Vein endothelial cell (primary cell): Measurements from ENCODE around the gene SLX4. TPM values are rescaled to one million over a fixed set of nuclear protein-coding genes. Genes with fewer than 3 reads are reported as not detected.

Experiments
- total RNA-seq: library from RNA; depleted of rRNA; stranded (reverse); fragments of >200 nt; gene quantifications from 2 replicates; pipeline ENCODE4 v1.2.3, GENCODE V29; 2012

The SLX4 gene
- 5.6 and 6.9 TPM in 2 replicates for total RNA-seq

GRCh38 chr16:3611146-3611975, at the start of gene SLX4:
SLX4 (minus strand) TSS chr16:3611606; CDS start chr16:3608964, 2,642 bp downstream.

GRCh38 chr16:3654249-3654991, 43.0 kb upstream of the SLX4 start, which contains the start of gene DNASE1:
DNASE1 (plus strand) TSS chr16:3654691; CDS start chr16:3655374, 683 bp downstream.

GRCh38 chr16:3577302-3577752, 34.1 kb downstream of the SLX4 start, which contains the start of gene NLRC3:
NLRC3 (minus strand) TSS chr16:3577403; CDS start chr16:3565036, 12,367 bp downstream.

Other genes with a start within 250 kb of the SLX4 start
- 11.4 and 13.7 TPM in 2 replicates for gene ZSCAN32, start 210.6 kb downstream of the SLX4 start, total RNA-seq
- 9.6 and 10.8 TPM in 2 replicates for gene ZNF174, start 210.4 kb downstream of the SLX4 start, total RNA-seq
- gene ZNF597, start 168.1 kb downstream of the SLX4 start, total RNA-seq: 2.5 and 2.9 TPM in 2 replicates
- gene NAA60, start 167.9 kb downstream of the SLX4 start, total RNA-seq: 19.3 and 21.2 TPM in 2 replicates
- not detected in 2 replicates for gene C16orf90, start 116.1 kb downstream of the SLX4 start, total RNA-seq
- gene CLUAP1, start 110.6 kb downstream of the SLX4 start, total RNA-seq: 9.5 and 10.1 TPM in 2 replicates
- 1.9 and 2.6 TPM in 2 replicates for gene NLRC3, start 34.2 kb downstream of the SLX4 start, total RNA-seq
- gene DNASE1, start 43.1 kb upstream of the SLX4 start, total RNA-seq: 10.8 and 10.9 TPM in 2 replicates
- gene TRAP1, start 105.9 kb upstream of the SLX4 start, total RNA-seq: 99.4 and 110 TPM in 2 replicates